ENCODE results near the gene PIK3CD.

PIK3CD gene

GRCh38 chr1:9651565-9652378, at the start of gene PIK3CD:
TSS of gene PIK3CD (plus strand) at chr1:9651731. CDS start at chr1:9710456, 58,725 bp downstream.
- DNase-seq, result peak; percentile 9

- DNase-seq, result no peak
Observed at GRCh38 chr1:9601942-9602793, 49.4 kb upstream of the PIK3CD start.

DNA sequence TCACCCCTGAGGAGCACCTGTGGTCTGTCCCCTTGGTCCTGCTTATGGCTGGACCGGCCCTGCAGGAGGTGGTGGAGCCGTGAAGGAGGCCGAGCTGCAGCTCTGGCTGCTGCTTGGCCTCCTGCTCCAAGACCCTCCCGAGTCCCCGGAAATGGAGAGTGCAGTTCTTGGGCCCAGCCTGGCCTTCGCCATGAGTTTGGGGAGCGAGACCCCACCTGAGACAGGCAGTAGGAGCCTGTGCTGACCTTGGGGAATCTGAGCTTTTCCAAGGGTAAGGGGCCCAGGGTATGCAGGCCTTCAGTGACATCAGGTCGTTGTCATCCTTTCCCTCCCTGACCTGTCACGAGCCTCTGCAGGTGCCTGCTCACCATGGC, 48.8 kb upstream of the PIK3CD start:
- DNase-seq, result no peak

DNA sequence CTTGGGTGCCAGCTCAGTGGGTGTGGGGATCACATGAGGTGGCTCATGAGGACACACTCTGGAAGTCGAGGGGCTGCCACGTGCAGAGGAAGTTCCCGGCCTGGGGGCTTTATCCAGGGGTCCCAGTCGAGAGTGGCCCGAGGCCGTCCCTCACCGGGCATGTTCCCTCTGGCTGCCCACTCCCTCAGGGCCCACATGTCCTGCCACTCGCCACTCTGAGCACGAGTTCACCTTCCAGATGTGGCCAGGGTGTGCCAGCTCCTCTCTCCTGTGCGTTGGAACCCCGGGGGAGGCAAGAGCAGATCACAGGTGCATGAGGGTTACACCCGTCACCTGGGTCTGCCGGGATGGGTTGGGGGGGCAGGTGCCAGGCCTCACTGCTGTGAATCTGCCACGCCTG, 48.2 kb upstream of the PIK3CD start:
- no peak for DNase-seq

DNA sequence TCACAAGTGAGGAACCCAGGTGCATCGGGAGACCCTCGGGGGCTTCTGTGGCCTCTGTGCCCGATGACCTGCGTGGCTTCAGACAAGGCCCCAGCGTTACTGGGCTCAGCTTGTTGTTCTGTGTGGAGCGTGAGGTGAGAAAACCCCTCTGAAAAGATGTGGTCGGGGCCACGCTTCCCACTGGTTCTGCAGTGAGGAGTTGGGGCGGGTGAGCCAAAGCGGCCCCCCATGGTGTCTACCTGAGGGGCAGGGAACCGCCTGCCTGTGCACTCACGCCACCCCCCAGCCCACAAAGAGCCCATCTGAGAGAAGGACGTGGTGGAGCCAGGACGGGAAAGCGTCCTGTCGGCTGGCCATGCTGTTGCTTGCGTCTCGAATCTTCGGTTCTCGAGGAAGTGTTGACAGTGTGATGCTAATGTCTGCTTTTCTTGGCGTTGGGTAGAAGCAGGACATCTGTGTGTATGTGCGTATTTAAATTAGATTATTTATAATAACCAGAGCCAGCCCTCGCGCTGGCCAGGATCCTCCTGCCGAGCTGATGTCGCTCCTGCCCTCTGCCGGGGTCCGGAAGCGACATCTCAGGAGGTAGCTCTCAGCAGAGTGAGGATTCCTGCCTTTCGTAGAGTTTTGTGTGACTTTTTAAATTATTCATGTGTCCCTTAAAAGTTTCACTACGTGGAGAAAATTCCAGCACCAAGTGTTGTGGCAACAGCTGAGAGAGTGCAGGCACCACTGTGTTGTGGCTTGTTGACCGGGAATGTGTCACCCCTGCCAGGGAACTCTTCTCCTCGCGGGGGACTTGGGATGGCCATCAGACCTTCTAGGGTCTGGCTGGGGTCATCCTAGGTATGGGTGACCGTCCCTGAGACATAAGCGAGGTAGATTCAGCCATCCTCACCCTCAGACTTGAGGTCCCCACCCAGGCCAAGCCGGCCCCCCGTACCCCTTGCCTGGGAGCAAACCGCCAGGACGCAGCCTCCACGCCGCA, 47.5 kb upstream of the PIK3CD start:
- no peak for DNase-seq

GRCh38 chr1:9604836-9605235, 46.7 kb upstream of the PIK3CD start:
- DNase-seq, result peak; percentile 51

DNA sequence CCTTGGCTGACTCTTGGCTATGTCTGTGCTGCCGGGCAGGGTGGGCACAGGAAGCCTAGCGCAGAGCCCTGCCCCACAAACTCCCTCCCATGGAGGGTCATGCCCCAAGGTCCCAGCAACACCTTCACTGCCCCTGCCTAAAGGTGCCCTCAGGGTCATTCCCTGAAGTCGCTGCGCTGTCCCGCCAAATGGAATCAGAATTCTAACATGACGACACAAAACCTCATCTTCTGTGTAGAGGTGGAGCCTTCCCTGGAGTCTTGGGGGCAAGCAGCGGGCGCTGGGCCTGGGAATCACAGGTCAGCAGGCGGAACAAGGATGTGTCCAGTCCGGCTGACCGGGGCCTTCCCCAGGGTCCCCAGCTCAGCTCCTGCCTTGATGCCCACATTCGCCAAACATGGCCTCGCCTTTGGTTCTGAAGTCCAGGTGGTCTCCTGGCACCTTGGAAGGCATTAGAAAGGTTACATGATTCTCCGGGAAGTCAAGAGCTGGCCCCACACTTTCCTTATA, 45.5 kb upstream of the PIK3CD start:
- no peak for DNase-seq

- no peak for DNase-seq
Observed at GRCh38 chr1:9606458-9606857, 45.1 kb upstream of the PIK3CD start.

GRCh38 chr1:9606948-9607347, 44.6 kb upstream of the PIK3CD start:
- no peak for DNase-seq

GRCh38 chr1:9607352-9607751, 44.2 kb upstream of the PIK3CD start:
- no peak for DNase-seq

DNA sequence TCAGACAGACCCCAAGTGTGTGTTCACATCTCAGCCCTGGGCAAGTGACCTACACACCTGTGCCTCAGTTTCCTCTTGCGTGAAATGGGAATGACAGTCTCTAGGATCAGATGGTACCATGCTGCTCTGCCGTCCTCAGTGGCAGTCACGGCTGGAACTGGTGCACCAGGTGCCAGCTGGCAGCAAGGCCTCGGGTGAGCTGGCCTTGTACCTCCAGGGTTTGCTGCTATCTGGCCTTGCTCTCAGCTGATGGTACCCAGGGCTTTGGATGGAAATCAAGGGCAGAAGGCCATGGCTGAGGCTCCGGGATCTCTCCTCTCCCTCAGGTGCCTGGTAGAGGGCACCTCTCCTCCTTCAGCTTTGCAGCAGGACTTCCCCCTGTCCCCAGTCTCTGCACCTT, 41.5 kb upstream of the PIK3CD start:
- DNase-seq, result no peak

- DNase-seq, result no peak
Observed at GRCh38 chr1:9610548-9610947, 41.0 kb upstream of the PIK3CD start.

GRCh38 chr1:9611716-9612115, 39.8 kb upstream of the PIK3CD start:
- no peak for DNase-seq

DNA sequence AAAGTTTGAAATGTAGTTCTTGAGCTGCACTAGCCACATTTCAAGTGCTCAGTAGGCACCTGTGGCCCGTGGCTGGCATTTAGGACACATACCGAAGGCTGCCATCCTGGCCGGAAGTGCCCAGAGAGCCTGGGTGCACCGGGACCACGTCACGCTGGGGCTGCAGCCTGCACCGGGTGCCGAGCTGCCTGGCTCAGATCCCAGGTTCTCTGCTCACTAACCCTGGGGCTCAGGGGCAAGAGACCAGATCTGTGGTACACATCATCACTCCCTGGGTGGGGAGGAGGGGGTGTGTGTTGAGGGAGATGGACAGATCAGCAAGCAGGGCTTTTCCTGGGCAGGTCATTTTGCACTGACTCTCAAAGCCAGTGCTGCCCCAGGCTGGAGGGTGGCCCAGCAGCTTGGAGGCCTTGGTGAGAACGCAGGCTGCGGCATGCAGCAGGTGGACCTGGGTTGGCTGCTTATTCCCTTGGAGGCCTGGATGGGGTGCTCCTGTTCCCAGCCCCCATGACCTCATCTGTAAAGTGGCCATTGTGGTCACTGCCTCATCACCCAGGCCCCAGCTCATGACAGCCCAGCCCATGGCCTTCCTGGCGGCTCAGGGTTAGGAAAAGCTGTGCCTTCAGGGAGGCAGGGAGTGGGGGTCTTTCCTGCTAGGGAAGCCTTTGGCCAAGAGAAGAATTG, 39.2 kb upstream of the PIK3CD start:
- no peak for DNase-seq

DNA sequence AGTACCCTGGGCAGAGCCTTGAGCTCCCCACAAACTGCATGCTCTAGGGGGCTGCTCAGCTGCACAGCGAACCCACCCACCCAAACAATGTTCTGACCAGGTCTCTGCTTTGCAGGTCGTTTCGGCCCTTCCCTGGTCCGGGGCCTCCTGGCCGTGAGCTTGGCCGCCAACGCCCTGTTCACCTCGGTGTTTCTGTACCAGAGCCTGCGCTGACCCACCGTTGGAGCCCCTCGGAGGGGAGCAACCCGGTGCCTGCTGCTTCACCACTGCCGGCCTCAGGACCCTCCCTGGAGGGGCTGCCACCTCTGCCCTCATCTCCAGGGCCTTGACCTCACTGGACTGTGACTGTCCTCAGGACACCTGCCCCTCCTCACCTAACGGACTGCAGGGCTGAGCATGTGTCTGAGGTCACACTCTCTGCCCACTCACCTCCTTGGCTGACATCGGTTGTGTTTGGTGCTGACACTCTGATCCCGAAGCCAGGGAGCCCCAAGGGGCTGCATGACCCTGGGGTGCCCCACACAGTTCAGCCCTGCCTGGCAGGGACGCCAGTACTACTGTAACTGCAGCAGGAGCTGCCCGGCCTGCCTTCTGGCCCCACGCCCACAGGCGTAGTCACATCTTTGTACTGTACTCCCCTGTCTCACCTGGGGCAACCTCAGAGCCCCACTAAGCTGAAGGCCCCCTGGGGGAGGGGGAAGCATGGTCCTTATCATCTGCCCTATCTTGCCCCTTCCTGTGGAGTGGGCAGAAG, 38.5 kb upstream of the PIK3CD start:
- DNase-seq, result no peak

- DNase-seq, result no peak
Observed at GRCh38 chr1:9613625-9614299, 37.8 kb upstream of the PIK3CD start.

- DNase-seq, result no peak
Observed at GRCh38 chr1:9615316-9616063, 36.0 kb upstream of the PIK3CD start.

DNA sequence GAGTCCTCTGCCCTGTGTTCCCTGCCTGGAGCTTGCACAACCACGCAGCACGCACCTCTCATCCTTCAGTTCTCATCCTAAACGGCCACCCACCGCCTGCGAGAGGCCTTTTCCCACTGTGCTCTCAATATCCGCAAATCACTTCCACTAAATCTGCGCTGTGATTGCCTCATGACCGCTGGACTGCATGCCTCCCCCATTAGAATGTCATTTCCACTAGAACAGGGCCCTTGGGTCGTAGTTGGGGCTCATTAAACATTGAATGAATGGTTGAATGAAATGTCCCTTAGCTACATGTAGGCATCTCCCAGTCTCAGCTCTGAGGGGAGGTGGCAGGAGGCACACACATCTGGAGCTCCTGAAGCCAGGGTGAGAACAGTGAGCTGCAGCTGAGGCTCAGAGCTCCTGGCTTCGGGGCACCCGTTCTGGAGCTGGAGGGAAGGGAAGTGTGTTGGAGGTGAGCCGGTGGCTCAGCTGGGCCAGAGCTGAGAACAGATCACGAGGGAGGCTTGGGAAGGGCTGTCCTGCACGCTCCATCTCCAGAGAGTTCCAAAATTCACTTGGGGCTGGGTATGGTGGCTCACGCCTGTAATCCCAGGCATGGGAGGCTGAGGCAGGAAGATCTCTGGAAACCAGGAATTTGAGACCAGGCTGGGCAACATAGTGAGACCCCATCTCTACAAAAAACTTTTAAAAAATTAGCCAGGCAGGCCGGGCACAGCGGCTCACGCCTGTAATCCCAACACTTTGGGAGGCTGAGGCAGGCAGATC, 32.4 kb upstream of the PIK3CD start:
- DNase-seq, result no peak

- DNase-seq, result no peak
Observed at GRCh38 chr1:9621032-9621431, 30.5 kb upstream of the PIK3CD start.
